Endothelial cell of umbilical vein (primary cell): Measurements from ENCODE around the gene SLC15A3. TPM values are rescaled to one million over a fixed set of nuclear protein-coding genes. Genes with fewer than 3 reads are reported as not detected.
A peak's percentile ranks its signal among the peaks of the same experiment; 100 is the strongest.

Experiments used
- BruUV-seq: library from RNA; stranded (reverse); fragments of 400-500 nt; replicated peaks from 2 replicates; lab custom pipeline; 2021; lab: Mats Ljungman, UMichigan
- CTCF ChIA-PET: fragments of 300-600, 350-600 bp; sonication (Branson Sonifier 250); formaldehyde crosslinking; loops from one replicate; lab custom pipeline; 2021; ENCODE audit warnings: antibody characterized with exemption, inconsistent platforms; lab: Charles Lee
- POLR2A ChIA-PET: fragments of 300-600, 350-600 bp; sonication (Branson Sonifier 250); formaldehyde crosslinking; loops from one replicate; lab custom pipeline; 2021; ENCODE audit warnings: antibody characterized with exemption, inconsistent platforms; lab: Charles Lee
- DNase-seq: peaks from one replicate; pipeline ENCODE4 v3.0.0-alpha.2; 2011; ENCODE audit warnings: low read depth, low spot score
- FAIRE-seq: peaks from 2 replicates; lab custom pipeline; 2011; peaks lifted over from hg19 to GRCh38; lab: Jason Lieb, UNC
- H2AFZ ChIP-seq: 2 replicates; pipeline ENCODE4 v1.6.0; 2012; ENCODE audit warnings: low read depth, low read length, control low read depth, inconsistent platforms
- H3K27ac ChIP-seq: 2 replicates; pipeline ENCODE4 v1.5.1; 2011; ENCODE audit warnings: low read depth, mild to moderate bottlenecking, control low read depth, low read length, moderate library complexity; ENCODE audit not compliant: insufficient read depth
- H3K27me3 ChIP-seq, 2 experiments: 2 replicates each; pipeline versions ENCODE4 v1.6.0 to v1.6.1; 2011; ENCODE audit warnings: low read length in 2 of 2, mixed read lengths in 1 of 2; ENCODE audit not compliant: control insufficient read depth in 2 of 2, insufficient read depth in 2 of 2
- H3K36me3 ChIP-seq, 2 experiments: 2 replicates in 1 of 2; 3 replicates in 1 of 2; pipeline ENCODE4 v1.5.1; 2011; ENCODE audit warnings: low read length in 2 of 2, mild to moderate bottlenecking in 1 of 2, moderate library complexity in 1 of 2; ENCODE audit not compliant: control insufficient read depth in 2 of 2, insufficient read depth in 2 of 2; ENCODE audit errors: extremely low read depth in 1 of 2
- H3K4me1 ChIP-seq: 3 replicates; pipeline ENCODE4 v1.5.1; 2011; ENCODE audit warnings: mild to moderate bottlenecking, low read length; ENCODE audit not compliant: control insufficient read depth, insufficient read depth; ENCODE audit errors: extremely low read depth
- H3K4me2 ChIP-seq: 2 replicates; pipeline ENCODE4 v1.6.1; 2011; ENCODE audit warnings: low read length, control low read depth, mixed read lengths; ENCODE audit not compliant: insufficient read depth
- H3K4me3 ChIP-seq, 3 experiments: fragments of 200-600 bp in 1 of 3; sonication (generic), shearing (Covaris generic) in 1 of 3; replicated peaks in 1 of 3; 2 replicates each; pipeline ENCODE4 v1.5.1; 2011 to 2016; ENCODE audit warnings: control low read depth in 3 of 3, low read length in 3 of 3, mild to moderate bottlenecking in 2 of 3, inconsistent platforms in 1 of 3, low read depth in 1 of 3, moderate library complexity in 1 of 3; ENCODE audit not compliant: insufficient read depth in 1 of 3
- H3K79me2 ChIP-seq: 2 replicates; pipeline ENCODE4 v1.6.0; 2012; ENCODE audit warnings: low read length, inconsistent platforms; ENCODE audit not compliant: control insufficient read depth, insufficient read depth
- H3K9ac ChIP-seq: replicated peaks from 2 replicates; pipeline ENCODE3; 2011; ENCODE audit warnings: low read length, control low read depth; ENCODE audit not compliant: insufficient read depth; ENCODE audit errors: extremely low read depth
- H3K9me1 ChIP-seq: replicated peaks from 3 replicates; pipeline ENCODE4 v1.6.0; 2011; ENCODE audit warnings: mild to moderate bottlenecking, low read length; ENCODE audit not compliant: control insufficient read depth, insufficient read depth; ENCODE audit errors: extremely low read depth
- H3K9me3 ChIP-seq: replicated peaks from 2 replicates; pipeline ENCODE4 v1.5.1; 2012; ENCODE audit warnings: low read length, inconsistent platforms; ENCODE audit not compliant: control insufficient read depth, insufficient read depth
- H4K20me1 ChIP-seq: replicated peaks from 2 replicates; pipeline ENCODE3; 2011; ENCODE audit warnings: mild to moderate bottlenecking, low read length; ENCODE audit not compliant: control insufficient read depth, insufficient read depth; ENCODE audit errors: extremely low read depth
- MYC ChIP-seq: IDR thresholded peaks from one replicate; pipeline ENCODE4 v1.6.1; 2011; ENCODE audit warnings: mild to moderate bottlenecking, low read depth, low read length
- POLR2A ChIP-seq: IDR thresholded peaks from 2 replicates; pipeline ENCODE4 v1.6.1; 2012; ENCODE audit warnings: low read depth, mild to moderate bottlenecking, control low read depth, low read length
- POLR2AphosphoS5 ChIP-seq: IDR thresholded peaks from 2 replicates; pipeline ENCODE4 v1.6.1; 2012; ENCODE audit warnings: low read depth, mild to moderate bottlenecking, control low read depth, low read length, moderate library complexity; ENCODE audit not compliant: insufficient read depth
- dilution Hi-C: fragments of 300-500 bp; cut with MboI; formaldehyde crosslinking; loops from one replicate; pipeline ENCODE4 v1.15.0; 2019; ENCODE audit warnings: low sequenced_read_pairs; ENCODE audit not compliant: extremely low pct_ligation_motif_present
- intact Hi-C: fragments of 100-400 bp; cut with micrococcal nuclease; formaldehyde crosslinking; loops from one replicate; pipeline ENCODE4 v1.10.0; 2022
- polyA plus RNA-seq, 4 experiments: library from polyadenylated mRNA; depleted of rRNA in 3 of 4; stranded (reverse) in 3 of 4; unstranded in 1 of 4; fragments of >200 nt; gene quantifications; 2 replicates each; pipeline versions ENCODE4 v1.2.1 to v1.2.3, GENCODE V29; 2011 to 2012; ENCODE audit warnings: missing spikeins in 1 of 4
- total RNA-seq: library from RNA; stranded (reverse); gene quantifications from 2 replicates; pipeline ENCODE4 v1.2.3, GENCODE V29; 2021
- TF ChIP-seq, protein P1 (sequence below), 2 donors: IDR thresholded peaks; 1 replicate in 1 of 2; 2 replicates in 1 of 2; pipeline ENCODE4 v1.5.1; 2011; ENCODE audit warnings: low read length in 2 of 2, mild to moderate bottlenecking in 2 of 2, moderate library complexity in 2 of 2, control low read depth in 1 of 2, inconsistent platforms in 1 of 2, low read depth in 1 of 2; ENCODE audit not compliant: insufficient read depth in 1 of 2; ENCODE audit errors: extremely low read depth in 1 of 2
- TF ChIP-seq, protein P2 (sequence below): IDR thresholded peaks from 2 replicates; pipeline ENCODE4 v1.6.1; 2011; ENCODE audit not compliant: insufficient read depth, insufficient read length

Gene SLC15A3
- total and polyA plus RNA-seq, 2 donors (not counting 3 experiments of a cell fraction or from before 2014, with no cell fraction given) = 3.3 to 4.4 TPM

DNA sequence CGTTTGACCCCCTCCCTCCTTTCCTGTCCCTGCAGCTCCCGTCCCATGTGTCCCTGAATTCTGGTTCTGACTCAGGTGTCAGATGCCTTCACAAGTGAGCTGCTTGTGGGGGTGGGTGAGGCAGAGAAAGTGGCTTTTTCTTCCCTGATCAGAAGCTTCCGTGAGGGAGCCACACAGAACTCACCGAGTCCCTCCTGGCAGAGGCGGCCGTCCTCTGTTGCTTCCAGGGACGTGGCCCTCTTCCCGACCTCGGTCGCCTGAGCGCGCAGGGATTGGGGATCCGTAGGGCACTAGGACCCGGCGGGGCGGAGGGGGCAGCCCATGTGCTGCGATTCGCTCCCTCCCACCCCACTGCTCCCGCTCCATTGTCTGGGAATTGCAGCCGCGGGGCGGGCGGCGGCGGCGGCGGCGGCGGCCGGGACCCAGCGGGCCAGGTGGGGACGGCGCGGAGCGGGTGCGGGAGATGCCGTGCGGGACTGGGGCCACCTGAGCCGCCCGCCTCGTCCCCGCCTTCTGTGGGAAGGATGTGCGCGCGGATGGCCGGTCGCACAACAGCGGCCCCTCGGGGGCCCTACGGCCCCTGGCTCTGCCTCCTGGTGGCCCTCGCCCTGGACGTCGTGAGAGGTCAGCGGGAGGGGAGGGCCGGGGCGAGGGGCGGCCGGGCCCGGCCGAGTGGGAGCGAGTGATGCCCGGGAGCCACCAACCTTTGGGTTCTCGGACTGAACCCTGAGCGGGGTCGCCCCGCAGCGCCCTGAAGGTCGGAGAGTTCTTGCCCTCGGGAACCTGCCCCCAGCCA lies 27.7 kb downstream of the SLC15A3 start, which contains the start of gene TMEM132A:
Gene TMEM132A (plus strand): TSS at position 351 of the 796 bp plus-strand sequence. CDS start 174 bp downstream, at position 525.
- Histone ChIP-seq H3K27ac (no peak within 1 kb of the TSS), H3K4me3 (peak within 1 kb of the TSS; percentile 39 to 80 (median 44)), H4K20me1 (no peaks in the 10 kb centered on the region), H3K27me3 (no peaks in the 10 kb centered on the region), H3K79me2 (peaks cover 5% of the 10 kb centered on the region), H2AFZ (peak within 1 kb of the TSS; percentile 33), H3K9me3 (no peaks in the 10 kb centered on the region), H3K36me3 (peaks cover 7 to 33% of the 10 kb centered on the region in 2 experiments), H3K9me1 (no peaks in the 10 kb centered on the region), H3K9ac (peak within 1 kb of the TSS; percentile 63), H3K4me1 (peaks cover 17% of the 10 kb centered on the region), H3K4me2 (peak within 1 kb of the TSS; percentile 47)
- dilution Hi-C loops (no loop called here), intact Hi-C loops (loop anchor here (1.0 kb wide), 1 partner anchor 9 kb away; no protein-coding TSS in a partner anchor)
- no TSS peak for BruUV-seq
- CTCF ChIA-PET = interaction anchor here (0.9 to 1.1 kb wide), 5 partner anchors 9 to 93 kb away, joined by 4 to 7 read pairs (median 4); partner anchors contain the start of gene TMEM109
- peak; percentile 76 for FAIRE-seq
- DNase-seq = peak; percentile 61
- TF ChIP-seq POLR2AphosphoS5 (peak; percentile 51), MYC (peak; percentile 76), POLR2A (no peak)
- TF ChIP-seq, protein P1, sequence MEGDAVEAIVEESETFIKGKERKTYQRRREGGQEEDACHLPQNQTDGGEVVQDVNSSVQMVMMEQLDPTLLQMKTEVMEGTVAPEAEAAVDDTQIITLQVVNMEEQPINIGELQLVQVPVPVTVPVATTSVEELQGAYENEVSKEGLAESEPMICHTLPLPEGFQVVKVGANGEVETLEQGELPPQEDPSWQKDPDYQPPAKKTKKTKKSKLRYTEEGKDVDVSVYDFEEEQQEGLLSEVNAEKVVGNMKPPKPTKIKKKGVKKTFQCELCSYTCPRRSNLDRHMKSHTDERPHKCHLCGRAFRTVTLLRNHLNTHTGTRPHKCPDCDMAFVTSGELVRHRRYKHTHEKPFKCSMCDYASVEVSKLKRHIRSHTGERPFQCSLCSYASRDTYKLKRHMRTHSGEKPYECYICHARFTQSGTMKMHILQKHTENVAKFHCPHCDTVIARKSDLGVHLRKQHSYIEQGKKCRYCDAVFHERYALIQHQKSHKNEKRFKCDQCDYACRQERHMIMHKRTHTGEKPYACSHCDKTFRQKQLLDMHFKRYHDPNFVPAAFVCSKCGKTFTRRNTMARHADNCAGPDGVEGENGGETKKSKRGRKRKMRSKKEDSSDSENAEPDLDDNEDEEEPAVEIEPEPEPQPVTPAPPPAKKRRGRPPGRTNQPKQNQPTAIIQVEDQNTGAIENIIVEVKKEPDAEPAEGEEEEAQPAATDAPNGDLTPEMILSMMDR (IDR thresholded peaks at IDR 0.05; ENCODE audit: extremely low read depth in 1 of 2, insufficient read depth in 1 of 2, low read depth in 1 of 2, low read length in 2 of 2) = peak in 1 of 2 donors; percentile 4
- TF ChIP-seq, protein P2, sequence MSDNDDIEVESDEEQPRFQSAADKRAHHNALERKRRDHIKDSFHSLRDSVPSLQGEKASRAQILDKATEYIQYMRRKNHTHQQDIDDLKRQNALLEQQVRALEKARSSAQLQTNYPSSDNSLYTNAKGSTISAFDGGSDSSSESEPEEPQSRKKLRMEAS = peak; percentile 54
- POLR2A ChIA-PET = interaction anchor here (0.9 kb wide), 1 partner anchor 10 kb away, joined by 5 read pairs; the partner anchor contains the start of gene TMEM109
